ENCODE data around the gene PURA.

Gene PURA

DNA sequence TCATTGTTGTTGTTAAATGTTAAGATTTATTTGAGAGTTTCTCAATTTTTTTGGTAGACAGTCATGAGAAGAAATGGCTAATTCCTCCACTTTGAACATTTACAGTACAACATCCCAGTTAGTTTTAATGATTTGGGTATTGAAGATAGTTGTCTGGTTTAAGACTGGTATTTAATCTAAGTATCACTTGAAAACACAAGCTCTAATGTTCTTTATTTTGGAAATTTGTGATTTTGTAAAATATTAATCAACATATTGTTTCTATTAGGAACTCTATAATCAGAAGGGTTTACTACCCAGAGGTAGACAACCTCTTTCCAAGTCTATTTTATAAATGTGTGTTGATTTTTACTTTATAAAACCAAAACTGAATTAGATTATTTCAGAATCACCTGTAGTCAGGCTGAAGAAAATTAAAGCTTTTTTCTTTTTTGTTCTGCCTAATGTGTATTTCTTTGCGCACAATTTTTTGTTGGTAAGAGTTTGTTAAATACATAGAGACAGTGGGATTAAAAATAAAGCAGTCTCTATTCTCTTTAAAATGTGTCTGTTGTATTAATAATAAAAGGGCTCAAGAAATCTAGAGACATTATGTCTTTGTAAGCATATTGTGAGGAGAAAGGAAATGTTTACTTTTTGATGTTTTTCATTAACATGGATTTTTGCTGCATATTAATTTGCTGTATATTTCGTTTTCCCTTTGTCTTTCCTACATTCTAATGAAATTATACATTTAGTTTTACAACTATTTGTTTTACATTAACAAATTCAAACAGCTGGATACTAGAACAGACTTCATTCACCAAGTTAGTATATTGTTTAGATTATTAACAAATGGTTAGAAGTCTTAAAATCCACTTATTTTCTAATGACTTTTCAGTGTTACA lies 3.9 kb upstream of the PURA start:
- DNase-seq (ENCODE audit: low read depth): no peak

- DNase-seq (ENCODE audit: low read depth): no peak
These were observed 3.3 kb upstream of the PURA start for GRCh38 chr5:140110646-140110957.

DNA sequence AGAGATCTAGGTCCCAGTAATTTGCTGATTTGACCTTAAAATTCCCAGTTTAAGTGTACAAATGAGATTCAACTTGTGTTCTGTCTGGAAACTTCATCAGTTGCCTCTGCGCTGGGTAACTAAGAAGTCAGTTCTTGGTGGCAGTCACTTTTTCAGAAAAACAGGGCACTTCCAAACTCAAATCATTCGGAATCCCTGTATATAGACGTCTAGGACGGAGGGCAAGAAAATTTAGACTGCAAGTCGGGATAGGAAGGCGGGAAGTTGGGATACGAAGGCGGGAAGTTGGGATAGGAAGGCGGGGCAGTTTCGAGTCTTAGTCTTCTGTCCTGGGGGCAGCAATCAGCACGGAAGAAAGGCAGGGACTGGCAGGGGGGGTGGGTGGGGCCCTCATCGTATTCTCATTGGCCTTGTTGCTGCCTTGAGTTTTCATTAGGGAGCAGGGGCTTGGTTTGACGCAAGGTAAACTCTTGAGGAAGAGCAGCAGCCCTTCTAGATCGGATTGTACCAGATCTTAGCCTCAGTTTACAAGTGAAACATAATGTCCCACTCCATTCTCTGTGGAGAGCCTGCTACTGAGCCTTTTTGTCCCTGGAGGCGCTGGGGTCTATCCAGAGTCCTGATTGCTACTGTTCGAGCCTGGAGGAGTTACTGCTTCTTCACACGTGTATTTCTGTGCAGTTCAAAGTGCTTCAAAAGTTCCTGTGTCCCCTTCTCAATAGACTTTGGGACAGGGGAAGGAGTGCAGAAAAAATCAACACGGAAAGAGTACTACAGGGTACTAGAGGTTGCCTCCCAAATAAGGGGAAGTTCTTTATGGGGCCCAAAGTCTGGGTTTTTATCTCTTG lies 2.7 kb upstream of the PURA start:
- no peak for DNase-seq (ENCODE audit: low read depth)

DNA sequence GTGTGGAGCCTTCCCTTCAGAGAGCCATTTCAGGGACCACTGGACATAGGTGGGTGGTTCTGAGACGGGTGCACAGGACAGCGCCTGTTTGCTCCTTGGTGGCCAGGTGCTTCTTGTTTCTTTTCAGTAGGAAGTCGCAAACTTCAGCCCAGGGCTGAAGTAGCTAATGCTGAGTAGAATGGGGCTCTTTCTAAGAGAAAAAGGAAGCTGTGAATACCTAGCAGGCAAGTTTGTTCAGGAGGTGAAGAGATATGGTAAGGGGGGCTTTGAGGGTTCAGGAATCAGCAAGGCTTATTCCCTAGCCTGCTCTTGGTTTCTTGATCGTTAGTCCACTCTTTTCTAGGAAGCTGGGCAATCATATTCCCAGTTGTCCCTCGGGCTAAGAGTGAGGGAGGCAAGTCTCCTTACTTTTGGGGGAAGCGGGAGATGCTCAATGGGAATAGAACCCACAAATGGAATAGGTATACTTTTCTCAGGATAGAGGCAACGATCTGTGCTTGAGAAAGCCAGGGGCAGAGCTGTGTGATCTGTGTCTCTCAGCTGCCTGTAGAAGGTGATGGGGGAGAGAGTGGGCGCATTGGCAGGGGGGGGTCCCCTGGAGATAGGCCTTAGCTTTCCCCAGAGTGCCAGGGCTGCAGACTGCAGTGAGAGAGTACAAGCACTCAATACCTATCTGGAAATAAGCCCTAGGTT lies 1.9 kb upstream of the PURA start:
- DNase-seq (ENCODE audit: low read depth): no peak

GRCh38 chr5:140112685-140113179 lies 1.2 kb upstream of the PURA start:
- peak; percentile 45 for DNase-seq (ENCODE audit: low read depth)

DNA sequence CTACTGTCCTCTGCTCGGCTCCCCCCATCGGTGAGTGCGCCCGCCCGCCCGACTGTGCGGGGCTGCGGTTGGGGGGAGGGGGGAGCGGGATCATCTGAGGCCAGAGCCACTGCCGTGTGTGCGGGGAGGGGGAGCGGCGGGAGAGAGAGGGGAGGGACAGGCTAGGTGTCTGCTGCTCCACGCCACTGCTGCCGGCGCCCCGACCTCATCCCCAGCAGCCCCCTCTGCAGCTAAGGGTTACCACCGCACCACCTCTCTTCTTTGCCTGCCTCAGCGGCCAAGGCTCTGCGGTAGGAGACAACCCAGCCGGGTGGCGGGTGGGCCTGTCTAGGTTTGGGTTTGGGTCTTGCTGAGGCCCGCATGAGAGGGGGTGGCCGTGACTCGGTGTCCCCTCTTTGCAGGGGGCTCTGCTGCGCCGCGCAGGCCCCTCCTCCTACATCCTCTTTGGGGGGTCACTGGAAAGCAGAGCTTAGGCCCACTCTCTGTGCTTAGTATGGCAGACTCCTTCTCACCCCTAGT lies 670 bp upstream of the PURA start:
- no peak for DNase-seq (ENCODE audit: low read depth)

- no peak for DNase-seq (ENCODE audit: low read depth)
These were observed 654 bp downstream of the PURA start for GRCh38 chr5:140114341-140115185.

GRCh38 chr5:140115186-140115500 lies 1.2 kb downstream of the PURA start:
- DNase-seq (ENCODE audit: low read depth): no peak

DNA sequence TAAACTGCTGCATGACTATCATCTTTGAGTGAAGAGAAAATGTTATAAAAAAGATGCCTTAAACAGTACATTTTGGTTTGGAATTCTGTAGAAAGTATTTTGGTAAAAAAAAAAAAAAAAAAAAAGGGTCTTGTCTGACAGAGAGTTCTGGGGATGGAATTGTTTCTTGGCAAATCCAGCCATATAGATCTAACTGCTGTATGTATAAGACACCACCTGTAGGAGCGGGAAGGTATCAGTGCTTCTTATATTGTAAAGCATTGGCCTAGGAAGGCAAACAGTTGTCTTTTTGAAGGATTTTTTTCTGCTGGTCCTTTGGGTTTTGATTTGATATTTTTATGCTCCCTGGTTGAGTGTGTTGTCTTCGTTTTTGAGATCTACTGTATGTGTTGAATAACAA lies 2.8 kb downstream of the PURA start:
- DNase-seq (ENCODE audit: low read depth): no peak

DNA sequence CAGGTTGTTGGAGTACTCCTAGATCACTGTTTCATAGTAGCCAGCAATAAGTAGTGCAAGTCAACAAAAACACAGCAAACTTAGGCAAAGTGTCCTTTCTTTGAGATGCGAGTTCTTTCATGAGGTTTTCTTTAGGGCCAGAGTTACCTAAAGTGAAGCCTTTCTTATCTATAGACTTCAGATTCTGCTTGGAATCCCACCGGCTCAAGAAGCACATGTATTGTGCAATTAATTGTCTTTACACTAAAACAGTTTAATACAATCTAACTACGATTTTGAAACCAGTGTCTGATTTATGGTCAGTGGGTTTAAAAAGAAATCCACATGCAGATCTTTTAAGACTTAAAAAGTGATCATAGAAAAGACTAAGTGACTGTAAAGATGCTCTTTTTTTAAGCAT lies 3.6 kb downstream of the PURA start:
- DNase-seq (ENCODE audit: low read depth): no peak

- no peak for DNase-seq (ENCODE audit: low read depth)
These were observed 4.5 kb downstream of the PURA start for GRCh38 chr5:140118302-140118936.

DNA sequence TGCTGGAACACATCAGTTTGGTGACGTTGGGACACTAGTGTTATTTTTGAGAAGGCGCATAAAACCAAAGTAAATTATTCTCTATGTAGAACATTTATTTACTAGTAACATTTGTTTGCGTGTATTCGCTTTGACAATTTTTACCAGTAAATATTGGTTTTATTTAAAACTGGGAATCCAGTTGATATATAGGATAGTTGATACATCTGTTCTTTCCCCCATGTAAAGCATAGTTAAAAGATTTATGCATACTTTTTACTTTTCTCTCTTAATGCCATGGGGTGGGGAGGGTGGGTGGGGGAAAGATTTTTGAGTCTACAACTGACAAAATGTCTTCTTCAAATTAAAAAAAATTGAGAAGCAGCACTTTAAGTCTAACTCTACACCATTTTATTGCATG lies 11.7 kb downstream of the PURA start, which contains the start of gene IGIP:
Gene IGIP (plus strand): TSS at position 301 of the 400 bp plus-strand sequence. CDS start 2,540 bp downstream, outside the sequence.
- no peak for DNase-seq (ENCODE audit: low read depth)

GRCh38 chr5:140126315-140127012 lies 12.6 kb downstream of the PURA start:
- no peak for DNase-seq (ENCODE audit: low read depth)

- DNase-seq (ENCODE audit: low read depth): no peak
These were observed 14.5 kb downstream of the PURA start for GRCh38 chr5:140128376-140128775.

GRCh38 chr5:140130949-140131733 lies 17.2 kb downstream of the PURA start:
- no peak for DNase-seq (ENCODE audit: low read depth)

GRCh38 chr5:140131967-140132409 lies 18.1 kb downstream of the PURA start:
- DNase-seq (ENCODE audit: low read depth): peak; percentile 94

GRCh38 chr5:140133514-140134167 lies 19.7 kb downstream of the PURA start:
- no peak for DNase-seq (ENCODE audit: low read depth)

GRCh38 chr5:140134277-140134935 lies 20.5 kb downstream of the PURA start:
- no peak for DNase-seq (ENCODE audit: low read depth)

All from HS-5 (cell line).